ENCODE data around the gene TXNDC8. TPM values are rescaled to one million over a fixed set of nuclear protein-coding genes. Genes with fewer than 3 reads are reported as not detected.

The TXNDC8 gene
- total RNA-seq (2022; extraction: Qiagen RNA extraction; ENCODE audit: low read depth), result not detected in 5 replicates

DNA sequence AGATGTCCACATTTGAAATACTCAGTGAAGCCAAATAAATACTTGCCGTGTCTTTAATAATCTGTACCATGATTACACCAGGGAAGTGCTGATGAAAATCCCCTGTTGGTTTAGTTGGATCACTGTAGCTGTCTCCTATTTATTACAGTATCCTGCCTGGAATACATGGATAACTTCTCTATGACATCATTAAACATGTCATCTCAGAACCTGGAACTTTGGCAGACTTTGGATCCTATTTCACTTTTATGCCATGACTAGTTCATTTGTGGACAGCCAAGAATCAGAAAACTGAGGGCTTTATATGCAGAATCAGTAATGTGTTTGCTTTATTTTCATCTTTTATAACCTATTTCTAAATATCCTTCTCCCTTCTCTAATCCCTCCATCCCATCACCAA lies at the start of gene TXNDC8:
TSS of gene TXNDC8 (minus strand) at position 137 of the 400 bp plus-strand sequence.

DNA sequence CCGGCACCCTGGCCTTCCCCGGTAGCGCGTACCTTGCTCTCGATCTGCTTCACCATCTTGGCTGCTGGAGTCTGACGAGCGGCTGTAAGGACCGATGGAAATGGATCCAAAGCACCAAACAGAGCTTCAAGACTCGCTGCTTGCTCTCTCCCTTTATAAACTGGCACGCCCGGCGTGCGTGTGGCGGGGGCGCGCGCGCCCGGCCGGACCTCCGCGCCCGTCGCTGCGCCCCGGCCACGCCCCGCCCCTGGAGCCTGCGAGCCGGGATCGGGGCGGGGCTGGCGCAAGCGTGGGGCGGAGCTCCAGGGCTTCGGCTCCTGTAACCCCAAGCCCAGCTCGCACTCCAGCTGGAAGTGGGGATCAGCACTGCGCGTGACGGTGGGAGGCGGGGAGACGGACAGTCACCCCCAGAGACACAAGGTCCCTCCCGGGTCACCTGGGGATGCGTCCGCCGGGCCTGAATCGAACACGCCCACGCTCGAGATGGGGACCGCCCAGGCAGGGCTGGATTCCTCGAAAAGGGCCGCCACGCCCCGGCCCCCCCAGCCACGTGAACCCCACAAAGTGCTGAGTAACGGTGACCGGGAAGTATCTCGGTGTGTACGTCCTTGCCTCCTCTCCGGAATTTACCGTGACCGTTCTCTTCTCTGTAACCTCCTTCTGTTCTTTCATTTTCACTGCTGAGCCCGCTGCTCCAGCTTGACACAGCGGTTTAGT lies 81.1 kb downstream of the TXNDC8 start, which contains the start of gene TXN:
TSS of gene TXN (minus strand) at position 128 of the 717 bp plus-strand sequence. CDS start at position 56, 72 bp downstream.

Other genes starting within 250 kb of the TXNDC8 start
- gene C9orf152, start 129.7 kb downstream of the TXNDC8 start, total RNA-seq (2022; extraction: Qiagen RNA extraction; ENCODE audit: low read depth), result 0.05 to 0.18 TPM (median 0.15 TPM) in 3 of 5 replicates, not detected in the others
- 1,188 to 1,427 TPM (median 1,329 TPM) in 5 replicates for gene TXN, start 81.4 kb downstream of the TXNDC8 start, total RNA-seq (2022; extraction: Qiagen RNA extraction; ENCODE audit: low read depth)
- 1.2 to 1.7 TPM (median 1.6 TPM) in 5 replicates for gene SVEP1, start 241.9 kb upstream of the TXNDC8 start, total RNA-seq (2022; extraction: Qiagen RNA extraction; ENCODE audit: low read depth)